Measurements from ENCODE around the gene CT45A2.
"Not testable (repeated sequence)": the region's sequence is repeated elsewhere in the genome, so short reads cannot be mapped to it uniquely, and the experiment has no call there.

The CT45A2 gene, protein sequence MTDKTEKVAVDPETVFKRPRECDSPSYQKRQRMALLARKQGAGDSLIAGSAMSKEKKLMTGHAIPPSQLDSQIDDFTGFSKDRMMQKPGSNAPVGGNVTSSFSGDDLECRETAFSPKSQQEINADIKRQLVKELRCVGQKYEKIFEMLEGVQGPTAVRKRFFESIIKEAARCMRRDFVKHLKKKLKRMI

DNA sequence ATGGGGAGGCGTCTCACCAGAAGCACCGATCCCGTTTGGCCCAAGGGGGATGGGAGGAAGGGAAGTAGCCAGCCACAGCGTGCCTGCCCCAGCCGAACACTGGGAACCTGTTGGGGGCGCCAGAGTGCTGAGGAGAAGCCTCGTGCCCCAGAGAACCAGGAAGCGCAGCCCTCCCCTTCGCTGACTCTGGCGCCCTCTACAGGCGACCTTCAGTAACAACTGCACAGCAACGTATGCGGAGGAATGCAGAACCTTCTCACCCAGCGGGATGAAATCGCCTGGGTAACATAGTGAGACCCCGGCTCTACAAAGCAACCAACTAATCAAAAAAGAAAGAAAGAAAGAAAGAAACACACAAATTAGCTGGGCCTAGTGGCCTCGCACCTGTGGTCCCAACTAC, at the start of gene CT45A2:
CT45A2 (minus strand) TSS at position 101 of the 400 bp plus-strand sequence. CDS start 3,747 bp downstream, outside the sequence.
- in situ Hi-C loops (cut with MboI; ENCODE audit: low sequenced_read_pairs): not testable (repeated sequence)

DNA sequence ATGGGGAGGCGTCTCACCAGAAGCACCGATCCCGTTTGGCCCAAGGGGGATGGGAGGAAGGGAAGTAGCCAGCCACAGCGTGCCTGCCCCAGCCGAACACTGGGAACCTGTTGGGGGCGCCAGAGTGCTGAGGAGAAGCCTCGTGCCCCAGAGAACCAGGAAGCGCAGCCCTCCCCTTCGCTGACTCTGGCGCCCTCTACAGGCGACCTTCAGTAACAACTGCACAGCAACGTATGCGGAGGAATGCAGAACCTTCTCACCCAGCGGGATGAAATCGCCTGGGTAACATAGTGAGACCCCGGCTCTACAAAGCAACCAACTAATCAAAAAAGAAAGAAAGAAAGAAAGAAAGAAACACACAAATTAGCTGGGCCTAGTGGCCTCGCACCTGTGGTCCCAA, 34.6 kb upstream of the CT45A2 start, which contains the start of gene CT45A8:
CT45A8 (minus strand) TSS at position 101 of the 400 bp plus-strand sequence. CDS start 3,755 bp downstream, outside the sequence.
- in situ Hi-C loops (cut with MboI; ENCODE audit: low sequenced_read_pairs): not testable (repeated sequence)

DNA sequence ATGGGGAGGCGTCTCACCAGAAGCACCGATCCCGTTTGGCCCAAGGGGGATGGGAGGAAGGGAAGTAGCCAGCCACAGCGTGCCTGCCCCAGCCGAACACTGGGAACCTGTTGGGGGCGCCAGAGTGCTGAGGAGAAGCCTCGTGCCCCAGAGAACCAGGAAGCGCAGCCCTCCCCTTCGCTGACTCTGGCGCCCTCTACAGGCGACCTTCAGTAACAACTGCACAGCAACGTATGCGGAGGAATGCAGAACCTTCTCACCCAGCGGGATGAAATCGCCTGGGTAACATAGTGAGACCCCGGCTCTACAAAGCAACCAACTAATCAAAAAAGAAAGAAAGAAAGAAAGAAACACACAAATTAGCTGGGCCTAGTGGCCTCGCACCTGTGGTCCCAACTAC, 17.4 kb upstream of the CT45A2 start, which contains the start of gene CT45A7:
CT45A7 (minus strand) TSS at position 101 of the 400 bp plus-strand sequence. CDS start 3,747 bp downstream, outside the sequence.
- in situ Hi-C loops (cut with MboI; ENCODE audit: low sequenced_read_pairs): not testable (repeated sequence)

DNA sequence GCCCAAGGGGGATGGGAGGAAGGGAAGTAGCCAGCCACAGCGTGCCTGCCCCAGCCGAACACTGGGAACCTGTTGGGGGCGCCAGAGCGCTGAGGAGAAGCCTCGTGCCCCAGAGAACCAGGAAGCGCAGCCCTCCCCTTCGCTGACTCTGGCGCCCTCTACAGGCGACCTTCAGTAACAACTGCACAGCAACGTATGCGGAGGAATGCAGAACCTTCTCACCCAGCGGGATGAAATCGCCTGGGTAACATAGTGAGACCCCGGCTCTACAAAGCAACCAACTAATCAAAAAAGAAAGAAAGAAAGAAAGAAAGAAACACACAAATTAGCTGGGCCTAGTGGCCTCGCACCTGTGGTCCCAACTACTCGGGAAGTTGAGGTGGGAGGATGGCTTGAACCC, 17.1 kb downstream of the CT45A2 start, which contains the start of gene CT45A6:
CT45A6 (minus strand) TSS at position 101 of the 400 bp plus-strand sequence. CDS start 3,794 bp downstream, outside the sequence.
- in situ Hi-C loops (cut with MboI; ENCODE audit: low sequenced_read_pairs): not testable (repeated sequence)

DNA sequence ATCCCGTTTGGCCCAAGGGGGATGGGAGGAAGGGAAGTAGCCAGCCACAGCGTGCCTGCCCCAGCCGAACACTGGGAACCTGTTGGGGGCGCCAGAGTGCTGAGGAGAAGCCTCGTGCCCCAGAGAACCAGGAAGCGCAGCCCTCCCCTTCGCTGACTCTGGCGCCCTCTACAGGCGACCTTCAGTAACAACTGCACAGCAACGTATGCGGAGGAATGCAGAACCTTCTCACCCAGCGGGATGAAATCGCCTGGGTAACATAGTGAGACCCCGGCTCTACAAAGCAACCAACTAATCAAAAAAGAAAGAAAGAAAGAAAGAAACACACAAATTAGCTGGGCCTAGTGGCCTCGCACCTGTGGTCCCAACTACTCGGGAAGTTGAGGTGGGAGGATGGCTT, 34.4 kb downstream of the CT45A2 start, which contains the start of gene CT45A5:
CT45A5 (minus strand) TSS at position 101 of the 400 bp plus-strand sequence. CDS start 3,774 bp downstream, outside the sequence.
- in situ Hi-C loops (cut with MboI; ENCODE audit: low sequenced_read_pairs): not testable (repeated sequence)

DNA sequence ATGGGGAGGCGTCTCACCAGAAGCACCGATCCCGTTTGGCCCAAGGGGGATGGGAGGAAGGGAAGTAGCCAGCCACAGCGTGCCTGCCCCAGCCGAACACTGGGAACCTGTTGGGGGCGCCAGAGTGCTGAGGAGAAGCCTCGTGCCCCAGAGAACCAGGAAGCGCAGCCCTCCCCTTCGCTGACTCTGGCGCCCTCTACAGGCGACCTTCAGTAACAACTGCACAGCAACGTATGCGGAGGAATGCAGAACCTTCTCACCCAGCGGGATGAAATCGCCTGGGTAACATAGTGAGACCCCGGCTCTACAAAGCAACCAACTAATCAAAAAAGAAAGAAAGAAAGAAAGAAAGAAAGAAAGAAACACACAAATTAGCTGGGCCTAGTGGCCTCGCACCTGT, 51.7 kb downstream of the CT45A2 start, which contains the start of gene CT45A3:
CT45A3 (minus strand) TSS at position 101 of the 400 bp plus-strand sequence. CDS start 3,747 bp downstream, outside the sequence.
- in situ Hi-C loops (cut with MboI; ENCODE audit: low sequenced_read_pairs): not testable (repeated sequence)

Data from hTERT RPE-1 (cell line).